A673 (cell line): ENCODE data around the gene GRIK5.

Experiments
- CTCF ChIP-seq: fragments of 300-800, 200-600 bp; sonication (generic); conservative IDR thresholded peaks from 2 replicates; pipeline ENCODE4 v1.5.1; 2017; ENCODE audit warnings: low read depth, mild to moderate bottlenecking, antibody characterized with exemption, low read length, moderate library complexity, mixed read lengths
- EZH2 ChIP-seq: fragments of 200-600 bp; sonication (generic); IDR thresholded peaks from 2 replicates; pipeline ENCODE4 v1.6.1; 2017; ENCODE audit warnings: borderline replicate concordance, low read depth, mild to moderate bottlenecking, mixed read lengths, antibody characterized with exemption, low read length; ENCODE audit not compliant: poor library complexity, severe bottlenecking

- TF ChIP-seq CTCF (no peak), EZH2 (no peak)
Measured at GRCh38 chr19:41981724-41982123, 88.3 kb downstream of the GRIK5 start.
